Measurements from ENCODE around the gene SEM1.

GRCh38 chr7:96694082-96694481, 15.6 kb downstream of the SEM1 start:
- TF ChIP-seq POLR2AphosphoS5 (IDR thresholded peaks at IDR 0.05; ENCODE audit: low read depth) (no peak), CTCF (IDR thresholded peaks at IDR 0.05; ENCODE audit: insufficient read depth, low read length) (no peak), REST (IDR thresholded peaks at IDR 0.05; ENCODE audit: insufficient replicate concordance, low read depth) (no peak)

Data from HL-60 (cell line).